Measurements from ENCODE around the gene DLG1. TPM values are rescaled to one million over a fixed set of nuclear protein-coding genes. Genes with fewer than 3 reads are reported as not detected.

DLG1 gene
- total and polyA plus RNA-seq, 9 of the 15 experiments (the other 6 are each of a cell fraction or from before 2014, with no cell fraction given): 9.4 to 63.5 (median 43.6) TPM

GRCh38 chr3:197029511-197030167 lies 268.8 kb downstream of the DLG1 start, which contains the start of gene MELTF (continued):
- TF ChIP-seq PHF8 (IDR thresholded peaks at IDR 0.05; ENCODE audit: borderline replicate concordance, low read length) (peak; percentile 69; the same call in 1 of the 2 replicates), ZBTB7A (IDR thresholded peaks at IDR 0.05; ENCODE audit: borderline replicate concordance, control insufficient read depth, low read depth, low read length) (peak; percentile 99), HMGN3 (IDR thresholded peaks at IDR 0.05; ENCODE audit: borderline replicate concordance, extremely low read depth, insufficient read length, low read depth, low read length) (peak; percentile 43), POLR2G (IDR thresholded peaks at IDR 0.05; ENCODE audit: low read depth, low read length) (peak; percentile 87), TCF3 (CRISPR knock-in tag; IDR thresholded peaks at IDR 0.05) (0 out of 2 replicates have a peak, but pooled peaks have one; percentile 18), KDM2B (CRISPR knock-in tag; IDR thresholded peaks at IDR 0.05) (peak; percentile 6; the same call in 1 of the 2 replicates), MECOM (CRISPR knock-in tag; IDR thresholded peaks at IDR 0.05) (no peak), MYC (IDR thresholded peaks at IDR 0.05; ENCODE audit: low read depth, low read length) (peak; percentile 24; the same call in 1 of the 2 replicates), MYC (CRISPR knock-in tag; IDR thresholded peaks at IDR 0.05; ENCODE audit: borderline replicate concordance, low read depth) (no peak), SPI1 (IDR thresholded peaks at IDR 0.05; ENCODE audit: borderline replicate concordance, low read depth, low read length) (0 out of 2 replicates have a peak, but pooled peaks have one; percentile 7), MITF (IDR thresholded peaks at IDR 0.05) (no peak), HDAC3 (IDR thresholded peaks at IDR 0.05; ENCODE audit: borderline replicate concordance, partially characterized antibody) (no peak), SREBF1 (IDR thresholded peaks at IDR 0.05; ENCODE audit: borderline replicate concordance, low read depth, low read length) (no peak), RCOR1 (IDR thresholded peaks at IDR 0.05; ENCODE audit: borderline replicate concordance in 1 of 2, low read depth in 2 of 2, low read length in 2 of 2) (peak in 1 of 2 experiments; percentile 30; a peak in 1 of 4 replicates), ZNF76 (CRISPR knock-in tag; IDR thresholded peaks at IDR 0.05; ENCODE audit: borderline replicate concordance) (0 out of 2 replicates have a peak, but pooled peaks have one; percentile 14), ZNF592 (IDR thresholded peaks at IDR 0.05) (no peak), DEAF1 (CRISPR knock-in tag; IDR thresholded peaks at IDR 0.05) (peak; percentile 43; the same call in 1 of the 2 replicates)
- TF ChIP-seq, protein P1, sequence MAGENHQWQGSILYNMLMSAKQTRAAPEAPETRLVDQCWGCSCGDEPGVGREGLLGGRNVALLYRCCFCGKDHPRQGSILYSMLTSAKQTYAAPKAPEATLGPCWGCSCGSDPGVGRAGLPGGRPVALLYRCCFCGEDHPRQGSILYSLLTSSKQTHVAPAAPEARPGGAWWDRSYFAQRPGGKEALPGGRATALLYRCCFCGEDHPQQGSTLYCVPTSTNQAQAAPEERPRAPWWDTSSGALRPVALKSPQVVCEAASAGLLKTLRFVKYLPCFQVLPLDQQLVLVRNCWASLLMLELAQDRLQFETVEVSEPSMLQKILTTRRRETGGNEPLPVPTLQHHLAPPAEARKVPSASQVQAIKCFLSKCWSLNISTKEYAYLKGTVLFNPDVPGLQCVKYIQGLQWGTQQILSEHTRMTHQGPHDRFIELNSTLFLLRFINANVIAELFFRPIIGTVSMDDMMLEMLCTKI (IDR thresholded peaks at IDR 0.05; ENCODE audit: partially characterized antibody): no peak
